ENCODE measurements around the gene ASB15.

The ASB15 gene

DNA sequence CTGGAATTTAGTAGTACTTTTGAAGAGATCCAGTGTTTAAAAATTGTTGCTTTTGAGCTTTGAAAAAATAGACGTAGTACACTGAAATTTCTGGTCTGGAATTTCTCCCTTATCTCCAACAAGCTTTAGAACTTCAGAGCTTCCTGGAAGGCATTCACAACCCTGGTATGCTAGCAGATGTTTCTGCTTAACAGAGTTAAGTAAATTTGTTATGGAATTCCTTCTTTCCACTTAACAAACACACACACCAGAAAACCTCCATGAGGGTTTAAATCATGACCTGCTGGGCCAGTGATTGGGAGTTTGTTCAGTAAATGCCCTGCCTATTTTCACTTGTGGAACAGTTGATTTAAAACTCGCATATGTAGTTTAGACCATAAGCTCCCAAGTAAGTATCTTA, 13.7 kb downstream of the ASB15 start (continued):
- TF ChIP-seq ZNF76 (tag by site-specific recombination; IDR thresholded peaks at IDR 0.05; ENCODE audit: borderline replicate concordance, low read depth) (no peak), HOXC10 (CRISPR knock-in tag; IDR thresholded peaks at IDR 0.05) (no peak), ZNF10 (tag by site-specific recombination; IDR thresholded peaks at IDR 0.05) (no peak)

DNA sequence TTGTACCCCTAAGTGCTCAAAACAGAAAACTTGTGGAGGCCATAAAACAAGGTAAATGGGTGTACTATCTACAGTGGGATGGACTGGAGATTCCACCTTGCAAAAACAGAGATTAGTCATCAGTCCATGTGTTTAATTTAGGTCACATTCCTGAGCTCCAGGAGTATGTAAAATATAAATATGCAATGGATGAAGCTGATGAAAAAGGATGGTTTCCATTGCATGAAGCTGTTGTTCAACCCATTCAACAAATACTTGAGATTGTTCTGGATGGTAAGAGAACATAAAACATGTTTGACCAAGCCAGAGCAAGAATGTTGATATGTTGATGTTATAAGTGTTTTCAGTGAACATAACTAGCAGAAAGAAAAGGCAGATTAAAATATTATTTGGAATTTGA, 14.6 kb downstream of the ASB15 start:
- CTCF ChIA-PET: interaction anchor here (0.6 to 0.8 kb wide), 2 partner anchors 9 to 32 kb away, joined by 3 to 4 read pairs; no protein-coding TSS in a partner anchor
- Histone ChIP-seq H3K27ac (ENCODE audit: extremely low read depth, low read depth, low read length) (no peak overlapping the region), H3K9me3 (ENCODE audit: control insufficient read depth, insufficient read depth, low read depth, low read length) (no peaks in the 10 kb centered on the region), H3K4me3 (ENCODE audit: low read depth, low read length) (no peak overlapping the region), H3K36me3 (ENCODE audit: control insufficient read depth in 2 of 2, insufficient read depth in 1 of 2, low read length in 2 of 2) (no peaks in the 10 kb centered on the region), H3K4me1 (ENCODE audit: control insufficient read depth, insufficient read depth, low read length) (no peaks in the 10 kb centered on the region)
- POLR2A ChIA-PET: no interaction called here
- TF ChIP-seq ZNF2 (tag by site-specific recombination; IDR thresholded peaks at IDR 0.05) (no peak), ZNF48 (tag by site-specific recombination; IDR thresholded peaks at IDR 0.05) (no peak), GLIS1 (tag by site-specific recombination; IDR thresholded peaks at IDR 0.05) (no peak), ZNF629 (tag by site-specific recombination; IDR thresholded peaks at IDR 0.05) (no peak), ZFHX2 (tag by site-specific recombination; conservative IDR thresholded peaks at IDR 0.05) (no peak)
- TF ChIP-seq, protein P1, sequence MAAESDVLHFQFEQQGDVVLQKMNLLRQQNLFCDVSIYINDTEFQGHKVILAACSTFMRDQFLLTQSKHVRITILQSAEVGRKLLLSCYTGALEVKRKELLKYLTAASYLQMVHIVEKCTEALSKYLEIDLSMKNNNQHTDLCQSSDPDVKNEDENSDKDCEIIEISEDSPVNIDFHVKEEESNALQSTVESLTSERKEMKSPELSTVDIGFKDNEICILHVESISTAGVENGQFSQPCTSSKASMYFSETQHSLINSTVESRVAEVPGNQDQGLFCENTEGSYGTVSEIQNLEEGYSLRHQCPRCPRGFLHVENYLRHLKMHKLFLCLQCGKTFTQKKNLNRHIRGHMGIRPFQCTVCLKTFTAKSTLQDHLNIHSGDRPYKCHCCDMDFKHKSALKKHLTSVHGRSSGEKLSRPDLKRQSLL (tag by site-specific recombination; IDR thresholded peaks at IDR 0.05): no peak

DNA sequence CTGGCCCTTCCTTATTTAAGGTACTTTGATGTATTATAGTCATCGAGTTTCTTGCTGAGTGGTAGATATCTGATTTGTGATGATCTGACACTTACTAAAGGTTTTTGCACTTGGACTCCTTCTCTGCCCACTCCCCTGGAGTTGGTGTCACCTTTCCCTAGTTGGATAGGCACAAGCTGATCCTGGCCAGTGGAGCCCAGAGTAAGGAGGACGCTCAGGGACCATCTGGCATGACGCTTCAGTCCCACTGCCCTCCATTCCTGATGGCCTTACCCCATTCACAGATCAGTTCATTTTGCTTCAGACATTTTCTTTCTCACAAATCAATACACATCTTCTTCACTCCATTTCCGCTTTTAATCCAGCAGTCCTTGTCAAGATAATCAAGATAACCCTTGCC, 20.1 kb downstream of the ASB15 start:
- ChIA-PET CTCF (no interaction called here), POLR2A (no interaction called here)
- no peak for TF ChIP-seq ZNF433 (tag by site-specific recombination; IDR thresholded peaks at IDR 0.05; ENCODE audit: low read depth)
- no peak for TF ChIP-seq ZNF132 (tag by site-specific recombination; IDR thresholded peaks at IDR 0.05; ENCODE audit: borderline replicate concordance)
- no peak for TF ChIP-seq ZNF19 (tag by site-specific recombination; IDR thresholded peaks at IDR 0.05; ENCODE audit: low read depth)
- TF ChIP-seq ZNF157 (tag by site-specific recombination; IDR thresholded peaks at IDR 0.05): no peak
- TF ChIP-seq ZNF311 (tag by site-specific recombination; IDR thresholded peaks at IDR 0.05; ENCODE audit: borderline replicate concordance): no peak
- TF ChIP-seq ZIC2 (tag by site-specific recombination; IDR thresholded peaks at IDR 0.05): no peak
- TF ChIP-seq ZNF571 (tag by site-specific recombination; IDR thresholded peaks at IDR 0.05): no peak
- TF ChIP-seq, protein P2, sequence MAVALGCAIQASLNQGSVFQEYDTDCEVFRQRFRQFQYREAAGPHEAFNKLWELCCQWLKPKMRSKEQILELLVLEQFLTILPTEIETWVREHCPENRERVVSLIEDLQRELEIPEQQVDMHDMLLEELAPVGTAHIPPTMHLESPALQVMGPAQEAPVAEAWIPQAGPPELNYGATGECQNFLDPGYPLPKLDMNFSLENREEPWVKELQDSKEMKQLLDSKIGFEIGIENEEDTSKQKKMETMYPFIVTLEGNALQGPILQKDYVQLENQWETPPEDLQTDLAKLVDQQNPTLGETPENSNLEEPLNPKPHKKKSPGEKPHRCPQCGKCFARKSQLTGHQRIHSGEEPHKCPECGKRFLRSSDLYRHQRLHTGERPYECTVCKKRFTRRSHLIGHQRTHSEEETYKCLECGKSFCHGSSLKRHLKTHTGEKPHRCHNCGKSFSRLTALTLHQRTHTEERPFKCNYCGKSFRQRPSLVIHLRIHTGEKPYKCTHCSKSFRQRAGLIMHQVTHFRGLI (tag by site-specific recombination; IDR thresholded peaks at IDR 0.05): no peak
- TF ChIP-seq ZFP3 (tag by site-specific recombination; IDR thresholded peaks at IDR 0.05; ENCODE audit: low read depth): no peak
- no peak for TF ChIP-seq TRIM28 (IDR thresholded peaks at IDR 0.05; ENCODE audit: borderline replicate concordance, low read length)
- TF ChIP-seq ZNF24 (tag by site-specific recombination; IDR thresholded peaks at IDR 0.05): no peak
- no peak for TF ChIP-seq YY1 (tag by site-specific recombination; IDR thresholded peaks at IDR 0.05)
- no peak for TF ChIP-seq ZNF558 (tag by site-specific recombination; IDR thresholded peaks at IDR 0.05)
- no peak for TF ChIP-seq ZNF426 (tag by site-specific recombination; IDR thresholded peaks at IDR 0.05)
- TF ChIP-seq, protein P3, sequence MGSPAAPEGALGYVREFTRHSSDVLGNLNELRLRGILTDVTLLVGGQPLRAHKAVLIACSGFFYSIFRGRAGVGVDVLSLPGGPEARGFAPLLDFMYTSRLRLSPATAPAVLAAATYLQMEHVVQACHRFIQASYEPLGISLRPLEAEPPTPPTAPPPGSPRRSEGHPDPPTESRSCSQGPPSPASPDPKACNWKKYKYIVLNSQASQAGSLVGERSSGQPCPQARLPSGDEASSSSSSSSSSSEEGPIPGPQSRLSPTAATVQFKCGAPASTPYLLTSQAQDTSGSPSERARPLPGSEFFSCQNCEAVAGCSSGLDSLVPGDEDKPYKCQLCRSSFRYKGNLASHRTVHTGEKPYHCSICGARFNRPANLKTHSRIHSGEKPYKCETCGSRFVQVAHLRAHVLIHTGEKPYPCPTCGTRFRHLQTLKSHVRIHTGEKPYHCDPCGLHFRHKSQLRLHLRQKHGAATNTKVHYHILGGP (tag by site-specific recombination; IDR thresholded peaks at IDR 0.05): no peak
- no peak for TF ChIP-seq KLF9 (tag by site-specific recombination; IDR thresholded peaks at IDR 0.05; ENCODE audit: low read depth)
- TF ChIP-seq ZNF660 (tag by site-specific recombination; IDR thresholded peaks at IDR 0.05): no peak
- TF ChIP-seq ZBTB21 (tag by site-specific recombination; IDR thresholded peaks at IDR 0.05): no peak
- TF ChIP-seq ZNF423 (tag by site-specific recombination; IDR thresholded peaks at IDR 0.05): no peak
- no peak for TF ChIP-seq ZNF670 (tag by site-specific recombination; IDR thresholded peaks at IDR 0.05; ENCODE audit: low read depth)
- Histone ChIP-seq H3K4me3 (ENCODE audit: low read depth, low read length) (no peak overlapping the region), H3K9me3 (ENCODE audit: control insufficient read depth, insufficient read depth, low read depth, low read length) (no peaks in the 10 kb centered on the region), H3K4me1 (ENCODE audit: control insufficient read depth, insufficient read depth, low read length) (0 out of 2 replicates have a peak, but pooled peaks cover 4% of the 10 kb centered on the region), H3K36me3 (ENCODE audit: control insufficient read depth in 2 of 2, insufficient read depth in 1 of 2, low read length in 2 of 2) (no peaks in the 10 kb centered on the region), H3K27ac (ENCODE audit: extremely low read depth, low read depth, low read length) (no peak overlapping the region)

All from HEK293 (cell line).